ENCODE data around the gene MAN2C1. TPM values are rescaled to one million over a fixed set of nuclear protein-coding genes. Genes with fewer than 3 reads are reported as not detected.

The MAN2C1 gene
- total RNA-seq, 1 experiment from 2014 or later: 169 TPM

DNA sequence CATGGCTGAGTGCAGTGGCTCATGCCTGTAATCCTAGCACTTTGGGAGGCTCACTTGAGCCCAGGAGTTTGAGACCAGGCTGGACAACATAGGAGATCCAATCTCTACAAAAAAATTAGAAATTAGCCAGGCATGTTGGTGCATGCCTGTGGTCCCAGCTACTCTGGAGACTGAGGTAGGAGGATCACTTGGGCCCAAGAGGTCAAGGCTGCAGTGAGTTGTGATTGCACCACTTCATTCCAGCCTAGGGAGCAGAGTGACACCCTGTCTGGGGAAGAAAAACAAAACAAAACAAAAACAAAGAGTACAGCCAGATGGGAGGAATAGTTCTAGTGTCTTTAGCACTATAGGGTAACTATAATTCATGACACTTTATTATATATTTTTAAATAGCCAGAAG lies 58.7 kb downstream of the MAN2C1 start:
- H3K27ac ChIP-seq (ENCODE audit: low read depth, low read length, poor library complexity, severe bottlenecking): no peak overlapping the region
- DNase-seq (ENCODE audit: low spot score): no peak
- H3K9me3 ChIP-seq (ENCODE audit: low read depth, low read length, poor library complexity, severe bottlenecking): no peaks in the 10 kb centered on the region
- CTCF ChIA-PET: no interaction called here
- BruUV-seq (replicated peaks): no TSS peak
- H3K4me3 ChIP-seq (ENCODE audit: low read depth, low read length, poor library complexity, severe bottlenecking): no peak overlapping the region
- no peaks in the 10 kb centered on the region for H3K27me3 ChIP-seq (replicated peaks; ENCODE audit: insufficient read depth, low read depth, low read length, poor library complexity)
- H3K36me3 ChIP-seq (ENCODE audit: insufficient read depth, low read length, poor library complexity, severe bottlenecking): no peaks in the 10 kb centered on the region
- POLR2A ChIA-PET (ENCODE audit: low non-redundant PET): no interaction called here
- H3K4me1 ChIP-seq (ENCODE audit: insufficient read depth, low read length, poor library complexity, severe bottlenecking): no peaks in the 10 kb centered on the region
- intact Hi-C loops (cut with micrococcal nuclease; ENCODE audit: unreplicated experiment): no loop called here
- TF ChIP-seq CTCF (conservative IDR thresholded peaks at IDR 0.05; ENCODE audit: low read depth, low read length): no peak

DNA sequence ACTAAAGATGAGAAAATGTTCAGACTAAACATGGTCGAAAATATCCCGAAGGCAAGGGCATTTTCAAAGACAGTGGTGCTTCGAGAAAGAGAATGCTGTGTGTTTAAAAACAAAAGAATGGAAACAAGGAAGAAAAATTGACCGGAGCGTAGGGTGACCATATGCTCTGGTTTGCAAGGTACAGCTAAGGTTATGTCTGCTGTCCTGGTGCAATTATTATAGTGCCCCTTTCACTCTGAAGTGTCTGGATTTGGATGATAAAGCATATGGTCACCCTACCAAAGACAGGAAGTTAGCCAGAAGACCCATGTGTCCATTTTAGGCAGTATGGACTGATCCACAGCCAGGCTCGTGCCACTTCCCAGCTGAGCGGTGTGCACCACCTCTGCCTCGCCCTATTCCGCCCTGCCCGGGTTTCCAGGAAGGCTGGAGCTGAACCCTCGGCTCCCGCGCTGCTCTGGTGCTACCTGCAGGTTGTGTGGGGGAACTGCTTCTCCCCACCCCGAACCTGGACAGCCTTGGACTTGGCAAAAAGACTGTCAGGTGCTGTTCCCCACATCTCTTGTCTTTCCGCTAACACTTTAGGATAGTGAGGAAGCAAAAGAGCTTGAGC lies 60.5 kb downstream of the MAN2C1 start:
- TF ChIP-seq EZH2 (IDR thresholded peaks at IDR 0.05; ENCODE audit: borderline replicate concordance, low read depth, low read length, poor library complexity, severe bottlenecking): no peak
- peak; percentile 66 for TF ChIP-seq CTCF (conservative IDR thresholded peaks at IDR 0.05; ENCODE audit: low read depth, low read length)
- H3K27me3 ChIP-seq (replicated peaks; ENCODE audit: insufficient read depth, low read depth, low read length, poor library complexity): no peaks in the 10 kb centered on the region
- no peaks in the 10 kb centered on the region for H3K9me3 ChIP-seq (ENCODE audit: low read depth, low read length, poor library complexity, severe bottlenecking)
- intact Hi-C loops (cut with micrococcal nuclease; ENCODE audit: unreplicated experiment): loop anchor here (1.0 kb wide), 1 partner anchor 279 kb away; no protein-coding TSS in a partner anchor
- DNase-seq (ENCODE audit: low spot score): peak; percentile 69
- ChIA-PET POLR2A (ENCODE audit: low non-redundant PET) (no interaction called here), CTCF (no interaction called here)
- BruUV-seq (replicated peaks): no TSS peak
- H3K27ac ChIP-seq (ENCODE audit: low read depth, low read length, poor library complexity, severe bottlenecking): no peak overlapping the region
- no peaks in the 10 kb centered on the region for H3K36me3 ChIP-seq (ENCODE audit: insufficient read depth, low read length, poor library complexity, severe bottlenecking)
- H3K4me3 ChIP-seq (ENCODE audit: low read depth, low read length, poor library complexity, severe bottlenecking): no peak overlapping the region
- H3K4me1 ChIP-seq (ENCODE audit: insufficient read depth, low read length, poor library complexity, severe bottlenecking): no peaks in the 10 kb centered on the region

- ChIA-PET POLR2A (ENCODE audit: low non-redundant PET) (no interaction called here), CTCF (no interaction called here)
- H3K4me3 ChIP-seq (ENCODE audit: low read depth, low read length, poor library complexity, severe bottlenecking): no peak overlapping the region
- intact Hi-C loops (cut with micrococcal nuclease; ENCODE audit: unreplicated experiment): no loop called here
- BruUV-seq (replicated peaks): no TSS peak
- TF ChIP-seq CTCF (conservative IDR thresholded peaks at IDR 0.05; ENCODE audit: low read depth, low read length) (no peak), EZH2 (IDR thresholded peaks at IDR 0.05; ENCODE audit: borderline replicate concordance, low read depth, low read length, poor library complexity, severe bottlenecking) (no peak)
- H3K9me3 ChIP-seq (ENCODE audit: low read depth, low read length, poor library complexity, severe bottlenecking): no peaks in the 10 kb centered on the region
- no peaks in the 10 kb centered on the region for H3K27me3 ChIP-seq (replicated peaks; ENCODE audit: insufficient read depth, low read depth, low read length, poor library complexity)
- H3K36me3 ChIP-seq (ENCODE audit: insufficient read depth, low read length, poor library complexity, severe bottlenecking): no peaks in the 10 kb centered on the region
- no peak for DNase-seq (ENCODE audit: low spot score)
- H3K4me1 ChIP-seq (ENCODE audit: insufficient read depth, low read length, poor library complexity, severe bottlenecking): no peaks in the 10 kb centered on the region
- no peak overlapping the region for H3K27ac ChIP-seq (ENCODE audit: low read depth, low read length, poor library complexity, severe bottlenecking)
Measured at GRCh38 chr15:75306188-75306587, 62.2 kb downstream of the MAN2C1 start.

Small RNAs within 50 kb of the gene (microRNA-seq; reads per million reads assigned to microRNA genes)
- gene MIR631: not detected

Other genes with a start within 250 kb of the MAN2C1 start
- gene C15orf39, start 166.7 kb downstream of the MAN2C1 start, total RNA-seq (2021): 28.9 and 30.3 TPM in 2 replicates
- gene GOLGA6C, start 110.3 kb downstream of the MAN2C1 start, total RNA-seq (2021): not detected in 2 replicates
- 0.13 TPM in 1 of 2 replicates, not detected in the other for gene GOLGA6D, start 85.8 kb downstream of the MAN2C1 start, total RNA-seq (2021)
- gene COMMD4, start 32.5 kb downstream of the MAN2C1 start, total RNA-seq (2021): 109 and 126 TPM in 2 replicates
- gene NEIL1, start 21.6 kb downstream of the MAN2C1 start, total RNA-seq (2021): 3.8 and 11.1 TPM in 2 replicates
- 74.7 and 86.3 TPM in 2 replicates for gene SIN3A, start 83.1 kb upstream of the MAN2C1 start, total RNA-seq (2021)
- 60.9 and 64.9 TPM in 2 replicates for gene PTPN9, start 210.7 kb upstream of the MAN2C1 start, total RNA-seq (2021)